Measurements from ENCODE around the gene NXN. TPM values are rescaled to one million over a fixed set of nuclear protein-coding genes. Genes with fewer than 3 reads are reported as not detected.
"Not testable (repeated sequence)": the region's sequence is repeated elsewhere in the genome, so short reads cannot be mapped to it uniquely, and the experiment has no call there.

NXN gene
- polyA plus RNA-seq, 1 of the 3 experiments (the other 2 are of a cell fraction): 23.9 TPM

DNA sequence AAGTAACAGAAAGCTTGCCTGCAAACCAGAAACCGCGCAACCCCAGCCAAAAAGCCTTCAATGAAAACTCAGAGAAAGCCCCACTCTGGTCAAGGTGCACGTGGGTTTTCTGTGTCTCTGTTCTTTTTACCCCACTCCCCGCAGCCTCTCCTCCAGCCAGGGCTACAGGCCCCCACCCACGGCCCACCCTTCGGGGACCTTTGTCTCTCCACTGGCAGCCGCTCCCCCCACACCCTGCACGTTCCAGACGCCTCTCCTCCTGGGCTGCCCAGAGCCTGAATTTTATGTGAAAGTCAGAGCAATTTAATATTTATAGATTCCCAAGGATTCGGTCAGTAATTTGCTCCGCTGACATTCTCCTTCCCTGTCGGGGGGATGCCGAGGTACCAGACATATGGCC lies 173.2 kb downstream of the NXN start:
- Histone ChIP-seq H3K4me2 (no peak overlapping the region), H3K27ac (ENCODE audit: low read depth in 2 of 2, low read length in 1 of 2) (no peak overlapping the region), H3K27me3 (ENCODE audit: insufficient read depth) (peaks cover 67% of the 10 kb centered on the region; the same call in 1 of the 2 replicates), H3F3A (replicated peaks; ENCODE audit: insufficient read depth) (no peaks in the 10 kb centered on the region), H3K9me3 (no peaks in the 10 kb centered on the region), H2AFZ (ENCODE audit: low read depth) (no peak overlapping the region), H4K20me1 (ENCODE audit: insufficient read depth) (no peaks in the 10 kb centered on the region), H3K36me3 (replicated peaks in 1 of 2; ENCODE audit: control insufficient read depth in 1 of 2, insufficient read depth in 2 of 2, low read length in 1 of 2) (no peaks in the 10 kb centered on the region), H3K9me2 (no peaks in the 10 kb centered on the region), H3K4me3 (ENCODE audit: low read depth in 2 of 2, low read length in 1 of 2) (no peak overlapping the region), H3K9ac (no peak overlapping the region), H3K79me2 (ENCODE audit: insufficient read depth) (no peaks in the 10 kb centered on the region), H3K4me1 (ENCODE audit: control insufficient read depth in 1 of 2, insufficient read depth in 2 of 2, low read depth in 1 of 2, low read length in 1 of 2) (no peaks in the 10 kb centered on the region)
- ChIA-PET CTCF (interaction anchor here (1.0 to 3.2 kb wide), 2 partner anchors 10 to 175 kb away, joined by 8 to 10 read pairs; no protein-coding TSS in a partner anchor), POLR2A (no interaction called here)
- DNase-seq: no peak
- WGBS (ENCODE audit: low lambda C conversion rate): 53% methylated on average over 11 of the region's 13 CpGs
- TF ChIP-seq RAD21 (IDR thresholded peaks at IDR 0.05; ENCODE audit: low read length): no peak

DNA sequence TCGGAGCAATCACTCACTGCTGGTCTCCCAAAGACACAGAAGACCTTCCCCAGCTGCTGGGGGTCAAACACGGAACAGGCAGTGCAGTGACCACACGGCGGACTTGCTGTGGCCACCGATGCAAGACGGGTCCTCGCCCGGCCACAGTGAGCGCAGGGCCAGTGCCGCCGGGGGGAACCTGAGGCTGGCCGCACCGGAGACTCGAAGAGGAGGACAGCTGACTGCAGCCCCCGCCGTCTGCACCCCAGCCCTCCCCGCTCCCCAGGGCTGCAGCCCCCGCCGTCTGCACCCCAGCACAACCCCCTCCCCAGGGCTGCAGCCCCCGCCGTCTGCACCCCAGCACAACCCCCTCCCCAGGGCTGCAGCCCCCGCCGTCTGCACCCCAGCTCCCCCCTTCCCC lies 173.7 kb downstream of the NXN start:
- H3K9me2 ChIP-seq; H3K36me3 ChIP-seq (replicated peaks in 1 of 2; ENCODE audit: control insufficient read depth in 1 of 2, insufficient read depth in 2 of 2, low read length in 1 of 2); DNase-seq; H3K27ac ChIP-seq (ENCODE audit: low read depth in 2 of 2, low read length in 1 of 2); POLR2A ChIA-PET; H3K9me3 ChIP-seq; H3K4me3 ChIP-seq (ENCODE audit: low read depth in 2 of 2, low read length in 1 of 2); H2AFZ ChIP-seq (ENCODE audit: low read depth); H3K79me2 ChIP-seq (ENCODE audit: insufficient read depth); H3K9ac ChIP-seq; H4K20me1 ChIP-seq (ENCODE audit: insufficient read depth); H3K4me2 ChIP-seq; H3K4me1 ChIP-seq (ENCODE audit: control insufficient read depth in 1 of 2, insufficient read depth in 2 of 2, low read depth in 1 of 2, low read length in 1 of 2); H3F3A ChIP-seq (replicated peaks; ENCODE audit: insufficient read depth): not testable (repeated sequence)
- H3K27me3 ChIP-seq (ENCODE audit: insufficient read depth): peaks cover 62% of the 10 kb centered on the region; the same call in 1 of the 2 replicates
- 63% methylated on average over 5 of the region's 23 CpGs for WGBS (ENCODE audit: low lambda C conversion rate)
- CTCF ChIA-PET: interaction anchor here (1.0 to 3.2 kb wide), 2 partner anchors 10 to 175 kb away, joined by 8 to 10 read pairs; no protein-coding TSS in a partner anchor

DNA sequence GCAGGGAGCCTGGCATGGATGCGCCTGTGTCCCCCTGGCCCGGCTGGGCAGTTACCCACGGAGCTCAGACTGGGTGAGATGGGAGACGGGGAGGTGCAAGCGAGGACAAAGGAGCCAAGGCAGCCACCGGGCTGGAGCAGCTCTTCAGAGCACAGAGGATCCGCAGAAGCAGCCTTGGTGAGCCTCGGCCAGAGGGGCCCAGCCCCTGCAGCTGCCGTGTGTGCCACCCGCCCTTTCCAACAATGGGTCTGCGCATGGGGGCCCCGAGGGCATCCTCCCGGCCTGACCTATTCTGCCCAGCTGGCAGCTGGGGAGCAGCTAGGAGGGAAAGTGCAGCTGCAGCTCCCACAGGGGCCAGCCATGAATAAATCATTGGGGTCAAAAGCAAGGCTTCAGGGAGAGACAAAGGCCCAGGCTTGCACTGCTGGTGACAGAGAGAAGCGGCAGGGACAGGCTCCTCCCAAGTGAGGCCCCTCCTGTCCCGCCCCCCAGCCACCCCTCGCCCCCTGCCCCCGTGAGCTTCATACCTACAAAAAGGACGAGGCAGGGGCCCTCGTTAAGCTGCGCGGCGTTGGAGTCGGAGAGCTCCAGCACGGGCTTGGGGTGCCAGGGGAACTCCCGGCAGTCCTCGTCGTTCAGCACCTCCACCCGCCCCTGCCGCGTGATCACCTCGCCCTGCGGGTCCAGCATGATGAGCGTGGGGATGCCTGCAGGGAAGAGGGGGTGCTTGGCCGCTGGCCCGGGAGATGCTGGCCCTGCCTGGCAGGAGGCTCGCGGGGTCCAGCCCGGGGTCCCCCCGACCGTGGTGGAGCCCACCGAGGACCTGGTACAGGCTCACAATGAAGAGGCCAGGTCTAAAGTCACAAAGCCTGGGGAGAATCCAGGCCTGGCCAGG lies 174.8 kb downstream of the NXN start:
- Histone ChIP-seq H3K79me2 (ENCODE audit: insufficient read depth) (no peaks in the 10 kb centered on the region), H3K4me1 (ENCODE audit: control insufficient read depth in 1 of 2, insufficient read depth in 2 of 2, low read depth in 1 of 2, low read length in 1 of 2) (no peaks in the 10 kb centered on the region), H3K27ac (ENCODE audit: low read depth in 2 of 2, low read length in 1 of 2) (no peak overlapping the region), H3K9ac (no peak overlapping the region), H3F3A (replicated peaks; ENCODE audit: insufficient read depth) (no peaks in the 10 kb centered on the region), H3K36me3 (replicated peaks in 1 of 2; ENCODE audit: control insufficient read depth in 1 of 2, insufficient read depth in 2 of 2, low read length in 1 of 2) (no peaks in the 10 kb centered on the region), H3K27me3 (ENCODE audit: insufficient read depth) (peaks cover 54% of the 10 kb centered on the region; the same call in 1 of the 2 replicates), H2AFZ (ENCODE audit: low read depth) (no peak overlapping the region), H3K9me2 (no peaks in the 10 kb centered on the region), H3K4me2 (no peak overlapping the region), H3K4me3 (ENCODE audit: low read depth in 2 of 2, low read length in 1 of 2) (no peak overlapping the region), H3K9me3 (no peaks in the 10 kb centered on the region), H4K20me1 (ENCODE audit: insufficient read depth) (no peaks in the 10 kb centered on the region)
- POLR2A ChIA-PET: interaction anchor here (0.8 kb wide), 1 partner anchor 9 kb away, joined by 3 read pairs; no protein-coding TSS in a partner anchor
- WGBS (ENCODE audit: low lambda C conversion rate): 52% methylated on average over 23 of the region's 41 CpGs
- CTCF ChIA-PET: interaction anchor here (2.1 to 3.2 kb wide), 2 partner anchors 10 to 176 kb away, joined by 7 to 10 read pairs; no protein-coding TSS in a partner anchor
- TF ChIP-seq, protein P1, sequence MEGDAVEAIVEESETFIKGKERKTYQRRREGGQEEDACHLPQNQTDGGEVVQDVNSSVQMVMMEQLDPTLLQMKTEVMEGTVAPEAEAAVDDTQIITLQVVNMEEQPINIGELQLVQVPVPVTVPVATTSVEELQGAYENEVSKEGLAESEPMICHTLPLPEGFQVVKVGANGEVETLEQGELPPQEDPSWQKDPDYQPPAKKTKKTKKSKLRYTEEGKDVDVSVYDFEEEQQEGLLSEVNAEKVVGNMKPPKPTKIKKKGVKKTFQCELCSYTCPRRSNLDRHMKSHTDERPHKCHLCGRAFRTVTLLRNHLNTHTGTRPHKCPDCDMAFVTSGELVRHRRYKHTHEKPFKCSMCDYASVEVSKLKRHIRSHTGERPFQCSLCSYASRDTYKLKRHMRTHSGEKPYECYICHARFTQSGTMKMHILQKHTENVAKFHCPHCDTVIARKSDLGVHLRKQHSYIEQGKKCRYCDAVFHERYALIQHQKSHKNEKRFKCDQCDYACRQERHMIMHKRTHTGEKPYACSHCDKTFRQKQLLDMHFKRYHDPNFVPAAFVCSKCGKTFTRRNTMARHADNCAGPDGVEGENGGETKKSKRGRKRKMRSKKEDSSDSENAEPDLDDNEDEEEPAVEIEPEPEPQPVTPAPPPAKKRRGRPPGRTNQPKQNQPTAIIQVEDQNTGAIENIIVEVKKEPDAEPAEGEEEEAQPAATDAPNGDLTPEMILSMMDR (IDR thresholded peaks at IDR 0.05): no peak
- TF ChIP-seq GABPA (IDR thresholded peaks at IDR 0.05; ENCODE audit: low read depth): no peak
- DNase-seq: no peak
